Measurements from ENCODE around the gene PRDM16.

PRDM16 gene

DNA sequence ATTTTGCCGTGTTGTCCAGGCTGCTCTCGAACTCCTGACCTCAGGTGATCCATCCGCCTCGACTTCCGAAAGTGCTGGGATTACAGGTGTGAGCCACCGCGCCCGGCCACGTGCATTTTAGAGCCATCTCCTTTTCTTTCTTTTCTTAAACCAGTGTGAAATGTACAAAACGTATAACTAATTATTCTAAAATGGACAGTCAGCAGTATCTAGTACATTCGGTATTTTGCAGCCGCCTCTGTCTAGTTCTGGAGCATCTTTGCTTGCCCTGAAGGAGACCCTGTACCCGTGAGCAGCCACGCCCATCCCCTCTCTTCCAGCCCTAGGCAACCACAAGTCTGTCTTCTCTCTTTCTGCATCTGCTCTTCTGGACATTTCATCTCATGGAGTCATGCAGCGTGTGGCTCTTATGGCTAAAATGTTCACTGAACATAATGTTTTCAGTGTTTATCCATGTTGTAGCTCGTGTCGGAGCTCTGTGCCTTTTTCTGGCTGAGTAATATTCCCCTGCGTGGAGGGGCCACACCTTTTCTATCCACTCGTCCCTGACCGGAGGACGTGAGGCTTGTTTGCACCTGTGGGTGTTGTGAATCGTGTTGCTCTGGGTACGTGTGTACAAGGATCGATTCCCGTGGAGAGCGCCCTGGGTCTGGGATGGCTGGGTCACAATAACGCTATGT lies 198.0 kb downstream of the PRDM16 start:
- peaks cover 100% of the 10 kb centered on the region for H3K27me3 ChIP-seq (replicated peaks; ENCODE audit: insufficient read depth, low read length)
- TF ChIP-seq EZH2phosphoT487 (IDR thresholded peaks at IDR 0.05; ENCODE audit: low read length) (no peak), EZH2 (optimal IDR thresholded peaks at IDR 0.05; ENCODE audit: low read depth, low read length) (no peak)
- TF ChIP-seq, protein P1, sequence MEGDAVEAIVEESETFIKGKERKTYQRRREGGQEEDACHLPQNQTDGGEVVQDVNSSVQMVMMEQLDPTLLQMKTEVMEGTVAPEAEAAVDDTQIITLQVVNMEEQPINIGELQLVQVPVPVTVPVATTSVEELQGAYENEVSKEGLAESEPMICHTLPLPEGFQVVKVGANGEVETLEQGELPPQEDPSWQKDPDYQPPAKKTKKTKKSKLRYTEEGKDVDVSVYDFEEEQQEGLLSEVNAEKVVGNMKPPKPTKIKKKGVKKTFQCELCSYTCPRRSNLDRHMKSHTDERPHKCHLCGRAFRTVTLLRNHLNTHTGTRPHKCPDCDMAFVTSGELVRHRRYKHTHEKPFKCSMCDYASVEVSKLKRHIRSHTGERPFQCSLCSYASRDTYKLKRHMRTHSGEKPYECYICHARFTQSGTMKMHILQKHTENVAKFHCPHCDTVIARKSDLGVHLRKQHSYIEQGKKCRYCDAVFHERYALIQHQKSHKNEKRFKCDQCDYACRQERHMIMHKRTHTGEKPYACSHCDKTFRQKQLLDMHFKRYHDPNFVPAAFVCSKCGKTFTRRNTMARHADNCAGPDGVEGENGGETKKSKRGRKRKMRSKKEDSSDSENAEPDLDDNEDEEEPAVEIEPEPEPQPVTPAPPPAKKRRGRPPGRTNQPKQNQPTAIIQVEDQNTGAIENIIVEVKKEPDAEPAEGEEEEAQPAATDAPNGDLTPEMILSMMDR (IDR thresholded peaks at IDR 0.05; ENCODE audit: low read length): no peak
- H3K4me2 ChIP-seq (ENCODE audit: low read depth, low read length): no peak overlapping the region
- H3K79me2 ChIP-seq (ENCODE audit: low read length): no peaks in the 10 kb centered on the region
- DNase-seq: no peak
- no peaks in the 10 kb centered on the region for H3F3A ChIP-seq (ENCODE audit: insufficient read depth, low read length)
- H3K9me2 ChIP-seq (replicated peaks; ENCODE audit: insufficient read depth, low read length): no peaks in the 10 kb centered on the region
- no peak overlapping the region for H3K27ac ChIP-seq (ENCODE audit: low read length)
- no peak overlapping the region for H2AFZ ChIP-seq (ENCODE audit: low read length)
- H3K4me3 ChIP-seq (ENCODE audit: low read length): no peak overlapping the region
- H4K20me1 ChIP-seq (ENCODE audit: insufficient read depth, low read length): no peaks in the 10 kb centered on the region
- H3K9me3 ChIP-seq (replicated peaks; ENCODE audit: insufficient read depth, low read length): no peaks in the 10 kb centered on the region
- no peak overlapping the region for H3K9ac ChIP-seq (ENCODE audit: low read length)
- H3K36me3 ChIP-seq (replicated peaks; ENCODE audit: insufficient read depth, low read length): no peaks in the 10 kb centered on the region
- no peaks in the 10 kb centered on the region for H3K4me1 ChIP-seq (ENCODE audit: low read length)

GRCh38 chr1:3267550-3268270 lies 198.7 kb downstream of the PRDM16 start:
- Histone ChIP-seq H3F3A (ENCODE audit: insufficient read depth, low read length) (no peaks in the 10 kb centered on the region), H3K27ac (ENCODE audit: low read length) (no peak overlapping the region), H3K4me3 (ENCODE audit: low read length) (no peak overlapping the region), H3K4me1 (ENCODE audit: low read length) (no peaks in the 10 kb centered on the region), H3K9ac (ENCODE audit: low read length) (no peak overlapping the region), H3K9me3 (replicated peaks; ENCODE audit: insufficient read depth, low read length) (no peaks in the 10 kb centered on the region), H3K9me2 (replicated peaks; ENCODE audit: insufficient read depth, low read length) (no peaks in the 10 kb centered on the region), H3K36me3 (replicated peaks; ENCODE audit: insufficient read depth, low read length) (no peaks in the 10 kb centered on the region), H3K79me2 (ENCODE audit: low read length) (no peaks in the 10 kb centered on the region), H4K20me1 (ENCODE audit: insufficient read depth, low read length) (no peaks in the 10 kb centered on the region), H3K4me2 (ENCODE audit: low read depth, low read length) (no peak overlapping the region), H3K27me3 (replicated peaks; ENCODE audit: insufficient read depth, low read length) (peaks cover 100% of the 10 kb centered on the region), H2AFZ (ENCODE audit: low read length) (no peak overlapping the region)
- no peak for DNase-seq
- TF ChIP-seq EZH2phosphoT487 (IDR thresholded peaks at IDR 0.05; ENCODE audit: low read length) (no peak), EZH2 (optimal IDR thresholded peaks at IDR 0.05; ENCODE audit: low read depth, low read length) (no peak)
- TF ChIP-seq, protein P1 (IDR thresholded peaks at IDR 0.05; ENCODE audit: low read length): no peak

- H3K9me3 ChIP-seq (replicated peaks; ENCODE audit: insufficient read depth, low read length): no peaks in the 10 kb centered on the region
- no peak overlapping the region for H3K4me3 ChIP-seq (ENCODE audit: low read length)
- no peak overlapping the region for H3K27ac ChIP-seq (ENCODE audit: low read length)
- H3F3A ChIP-seq (ENCODE audit: insufficient read depth, low read length): no peaks in the 10 kb centered on the region
- no peak for DNase-seq
- no peak for TF ChIP-seq EZH2phosphoT487 (IDR thresholded peaks at IDR 0.05; ENCODE audit: low read length)
- no peak for TF ChIP-seq EZH2 (optimal IDR thresholded peaks at IDR 0.05; ENCODE audit: low read depth, low read length)
- TF ChIP-seq, protein P1 (IDR thresholded peaks at IDR 0.05; ENCODE audit: low read length): no peak
- no peaks in the 10 kb centered on the region for H3K79me2 ChIP-seq (ENCODE audit: low read length)
- H3K9ac ChIP-seq (ENCODE audit: low read length): no peak overlapping the region
- no peaks in the 10 kb centered on the region for H3K9me2 ChIP-seq (replicated peaks; ENCODE audit: insufficient read depth, low read length)
- H3K4me2 ChIP-seq (ENCODE audit: low read depth, low read length): no peak overlapping the region
- no peak overlapping the region for H2AFZ ChIP-seq (ENCODE audit: low read length)
- no peaks in the 10 kb centered on the region for H3K4me1 ChIP-seq (ENCODE audit: low read length)
- no peaks in the 10 kb centered on the region for H4K20me1 ChIP-seq (ENCODE audit: insufficient read depth, low read length)
- H3K27me3 ChIP-seq (replicated peaks; ENCODE audit: insufficient read depth, low read length): peaks cover 100% of the 10 kb centered on the region
- H3K36me3 ChIP-seq (replicated peaks; ENCODE audit: insufficient read depth, low read length): no peaks in the 10 kb centered on the region
These were observed 199.3 kb downstream of the PRDM16 start for GRCh38 chr1:3268281-3268680.
